Stimulated activated CD8-positive, alpha-beta memory T cell treated with anti-CD3 and anti-CD28 coated beads, Interleukin-7, amount 100 ng/mL, for 4 hours (primary cell): Measurements from ENCODE around the gene WIPF3.
"Not testable (repeated sequence)": the region's sequence is repeated elsewhere in the genome, so short reads cannot be mapped to it uniquely, and the experiment has no call there.

Experiments
- DNase-seq, 2 donors: peaks; one replicate each; pipeline ENCODE4 v3.0.0-alpha.2; 2020; ENCODE audit warnings: low read depth in 2 of 2

WIPF3 gene

GRCh38 chr7:29878081-29878688 is 71.9 kb downstream of the WIPF3 start:
- peak in 1 of 2 donors; percentile 31 for DNase-seq

DNA sequence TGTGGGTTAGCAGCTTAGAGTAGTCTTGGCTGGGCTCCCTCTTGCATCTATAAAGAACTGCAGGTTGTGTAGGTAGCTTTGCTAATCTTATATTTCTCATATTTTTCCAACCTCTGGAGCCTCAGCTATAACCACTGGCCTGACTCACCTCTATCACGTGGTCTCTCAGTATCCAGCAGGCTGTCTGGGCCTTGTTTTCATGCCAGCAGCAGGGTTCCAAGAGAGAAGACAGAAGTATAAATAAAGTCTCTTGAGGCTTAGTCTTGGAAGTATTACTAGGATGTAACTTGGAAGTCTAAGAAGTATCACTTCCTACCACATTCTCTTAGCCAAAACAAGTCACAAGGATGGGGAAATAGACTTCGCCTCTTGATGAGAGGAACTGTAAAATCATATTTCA is 73.3 kb downstream of the WIPF3 start:
- DNase-seq = no peak

- DNase-seq = no peak
Measured at GRCh38 chr7:29881724-29882123, 75.4 kb downstream of the WIPF3 start.

DNA sequence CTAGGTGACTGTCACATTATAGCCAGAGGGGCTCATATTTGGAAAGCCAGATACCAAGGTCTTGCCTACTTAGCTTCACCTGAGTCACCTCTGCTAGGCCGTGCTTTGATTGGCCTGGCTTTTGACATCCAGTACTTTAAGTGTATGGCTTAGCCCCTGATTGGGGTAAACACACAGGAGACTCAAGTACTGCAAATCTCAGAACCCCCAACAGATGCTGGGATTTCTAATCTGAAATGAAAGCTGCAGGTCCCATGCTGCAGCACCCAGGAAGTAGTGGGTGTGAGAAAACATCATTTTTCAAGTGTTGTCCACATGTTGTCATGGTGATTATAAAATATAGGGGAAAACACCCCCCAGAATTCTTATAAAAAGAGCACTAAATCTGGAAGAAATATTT is 76.2 kb downstream of the WIPF3 start:
- DNase-seq = no peak

GRCh38 chr7:29883462-29884398 is 77.4 kb downstream of the WIPF3 start:
- DNase-seq = peak in 1 of 2 donors; percentile 8

- no peak for DNase-seq
Measured at GRCh38 chr7:29884399-29885272, 78.3 kb downstream of the WIPF3 start.

DNA sequence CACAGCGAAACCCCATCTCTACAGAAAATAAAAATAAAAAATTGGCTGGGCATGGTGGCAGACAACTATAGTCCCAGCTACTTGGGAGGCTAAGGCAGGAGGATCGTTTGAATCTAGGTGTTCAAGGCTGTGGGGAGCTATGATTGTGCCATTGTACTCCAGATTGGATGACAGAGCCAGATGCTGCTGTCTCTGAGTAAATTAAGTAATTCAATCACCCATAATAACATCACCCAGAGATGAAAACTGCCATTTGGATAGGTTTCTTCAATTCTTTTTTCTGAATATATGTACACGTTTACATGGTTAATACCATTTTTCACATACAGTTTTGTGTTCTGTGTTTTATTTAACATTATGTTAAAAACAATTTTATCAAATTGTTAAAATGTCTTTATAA is 79.3 kb downstream of the WIPF3 start:
- DNase-seq = no peak

GRCh38 chr7:29886827-29887226 is 80.5 kb downstream of the WIPF3 start:
- no peak for DNase-seq

DNA sequence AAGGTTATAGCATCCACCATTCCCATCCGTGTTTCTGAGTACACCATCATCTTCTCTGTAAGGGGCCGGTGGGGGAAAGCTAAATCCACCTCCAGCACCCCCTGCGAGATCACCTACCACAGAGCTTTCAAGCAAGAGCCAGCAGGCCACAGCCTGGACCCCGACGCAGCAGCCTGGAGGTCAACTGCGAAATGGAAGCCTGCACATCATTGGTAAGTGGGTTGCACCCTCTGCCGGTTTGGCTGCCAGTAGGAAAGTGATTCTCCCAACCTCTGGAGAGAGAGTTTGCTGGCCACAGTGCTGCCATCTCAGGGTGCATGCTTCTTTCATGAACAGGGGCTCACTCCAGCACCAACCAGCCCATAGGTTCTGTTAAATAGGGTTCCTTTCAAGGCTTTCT is 81.7 kb downstream of the WIPF3 start:
- DNase-seq = no peak

DNA sequence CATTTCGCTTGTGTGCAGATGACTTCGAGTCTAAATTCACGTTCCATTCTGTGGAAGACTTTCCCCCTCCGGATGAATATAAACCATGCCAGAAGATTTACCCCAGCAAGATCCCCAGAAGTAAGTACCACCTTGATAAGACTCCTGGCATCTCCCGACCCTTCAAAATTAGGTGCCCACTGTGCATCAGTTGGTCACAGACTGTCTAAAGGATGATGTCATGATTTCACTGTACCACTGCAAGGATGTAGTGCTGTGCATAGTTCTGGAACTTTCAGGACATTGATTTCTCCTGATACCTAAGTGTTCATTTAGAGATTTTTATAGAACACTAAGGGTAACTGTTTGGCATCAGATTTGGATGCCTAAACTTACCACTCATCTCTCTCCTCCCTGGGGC is 83.0 kb downstream of the WIPF3 start:
- no peak for DNase-seq

- no peak for DNase-seq
Measured at GRCh38 chr7:29890251-29890650, 83.9 kb downstream of the WIPF3 start.

GRCh38 chr7:29890786-29891185 is 84.5 kb downstream of the WIPF3 start:
- DNase-seq = not testable (repeated sequence)

GRCh38 chr7:29891766-29892165 is 85.5 kb downstream of the WIPF3 start:
- DNase-seq = no peak

DNA sequence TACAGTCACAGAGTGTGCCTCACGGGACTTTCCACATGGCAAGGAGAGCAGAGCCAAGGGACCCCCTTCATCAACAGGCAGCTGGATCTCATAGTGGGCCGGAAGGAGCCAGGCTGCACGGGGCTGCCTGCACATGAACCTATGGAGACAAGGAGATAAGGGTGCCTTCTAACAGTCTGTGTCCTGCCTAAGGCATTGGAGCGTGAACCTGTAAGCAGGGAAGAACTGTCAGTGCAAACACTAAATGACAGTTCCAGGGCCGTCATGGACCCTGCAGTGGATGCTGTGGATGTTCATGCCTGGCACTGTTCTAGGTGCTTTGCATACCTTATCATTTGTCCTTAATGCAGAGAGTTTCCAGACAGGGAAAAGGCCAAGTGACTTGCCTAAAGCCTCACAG is 85.9 kb downstream of the WIPF3 start:
- DNase-seq = no peak

DNA sequence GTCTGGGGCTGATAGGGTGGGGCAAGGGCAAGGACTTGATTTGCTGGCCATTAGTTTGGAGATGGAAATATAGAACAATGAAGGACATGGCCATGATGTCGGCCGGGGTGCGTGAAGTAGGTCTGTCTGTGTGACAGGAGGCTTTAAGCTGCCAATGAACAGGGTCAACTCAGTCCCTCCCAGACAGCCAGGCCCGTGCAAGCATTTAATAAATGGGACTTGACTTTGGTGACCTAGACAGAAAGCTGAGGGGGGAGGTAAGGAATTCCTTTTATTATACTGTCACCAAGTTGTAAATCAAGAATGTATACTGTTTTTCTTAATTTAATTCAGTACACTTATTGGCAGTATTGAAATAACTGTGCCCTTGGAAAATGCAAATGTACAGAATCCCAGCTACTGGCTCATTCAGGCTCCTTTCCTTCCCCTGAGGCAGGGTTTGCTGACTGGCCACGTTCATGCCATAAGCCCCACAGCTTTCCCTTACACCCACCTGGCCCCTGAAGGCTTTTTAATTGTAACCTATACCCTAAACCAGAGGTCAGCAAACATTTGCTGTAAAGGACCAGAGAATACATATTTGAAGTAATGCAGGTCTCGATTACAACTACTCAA is 87.2 kb downstream of the WIPF3 start:
- no peak for DNase-seq

DNA sequence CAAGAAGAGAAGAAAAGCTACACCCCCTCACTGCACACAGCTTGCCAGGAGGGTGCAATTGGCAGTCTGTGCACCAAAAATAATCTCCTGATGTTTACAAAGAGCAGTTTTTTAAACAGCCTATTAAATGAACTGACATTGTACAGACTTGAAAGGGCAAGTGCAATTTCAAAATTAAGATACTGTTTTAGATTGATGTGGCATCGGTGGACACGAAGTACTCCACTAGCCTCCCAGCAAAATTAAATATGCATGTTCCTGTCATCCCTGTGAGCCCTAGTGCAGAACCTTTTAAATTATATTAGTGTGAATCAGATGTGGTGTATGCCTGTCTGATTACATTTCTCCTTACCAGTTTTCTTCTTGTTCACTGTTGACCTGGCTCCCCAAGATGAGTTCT is 87.9 kb downstream of the WIPF3 start:
- DNase-seq = no peak

- no peak for DNase-seq
Measured at GRCh38 chr7:29895559-29895958, 89.3 kb downstream of the WIPF3 start.

- DNase-seq = no peak
Measured at GRCh38 chr7:29896685-29897411, 90.5 kb downstream of the WIPF3 start.

GRCh38 chr7:29898301-29898700 is 92.0 kb downstream of the WIPF3 start:
- no peak for DNase-seq

- no peak for DNase-seq
Measured at GRCh38 chr7:29900745-29901144, 94.4 kb downstream of the WIPF3 start.
